K562 (cell line): ENCODE data around the gene ISG20L2. TPM values are rescaled to one million over a fixed set of nuclear protein-coding genes. Genes with fewer than 3 reads are reported as not detected.
A peak's percentile ranks its signal among the peaks of the same experiment; 100 is the strongest.

Experiments used
- DEAF1 ChIP-seq: fragments of 450-650 bp; formaldehyde crosslinking; IDR thresholded peaks from 2 replicates; pipeline ENCODE4 v1.4.0; 2020; ENCODE audit warnings: mild to moderate bottlenecking, moderate library complexity
- HNRNPLL ChIP-seq: fragments of 200-400 bp; formaldehyde crosslinking; IDR thresholded peaks from 2 replicates; pipeline ENCODE4 v1.6.1; 2017; ENCODE audit warnings: low read length, low read depth, mild to moderate bottlenecking; ENCODE audit not compliant: poor library complexity, severe bottlenecking
- ILF3 ChIP-seq: fragments of 450-650 bp; IDR thresholded peaks from 2 replicates; pipeline ENCODE4 v1.6.1; 2018; ENCODE audit warnings: antibody characterized with exemption, mild to moderate bottlenecking, moderate library complexity, borderline replicate concordance
- MYBL2 ChIP-seq, 2 experiments: fragments of 450-650 bp in 1 of 2; sonication (generic) in 1 of 2; formaldehyde crosslinking in 1 of 2; IDR thresholded peaks; 2 replicates each; pipeline versions ENCODE4 v1.6.1 to v1.8.1; 2017 to 2022; ENCODE audit warnings: borderline replicate concordance in 1 of 2, inconsistent platforms in 1 of 2, low read depth in 1 of 2, mild to moderate bottlenecking in 1 of 2, missing genetic modification reagents in 1 of 2, moderate library complexity in 1 of 2
- NR2C2 ChIP-seq, 2 experiments: fragments of 200-800 bp in 1 of 2; sonication (Bioruptor generic) in 1 of 2; sonication (generic) in 1 of 2; formaldehyde crosslinking in 1 of 2; IDR thresholded peaks; 2 replicates each; pipeline versions ENCODE4 v1.6.1 to v1.8.0; 2016 to 2022; ENCODE audit warnings: mild to moderate bottlenecking in 1 of 2, missing compliant biosample characterization in 1 of 2, missing genetic modification characterization in 1 of 2, missing genetic modification reagents in 1 of 2
- PRDM10 ChIP-seq: fragments of 450-650 bp; IDR thresholded peaks from 2 replicates; pipeline ENCODE4 v1.6.1; 2018; ENCODE audit not compliant: partially characterized antibody
- ZNF318 ChIP-seq, 2 experiments: fragments of 450-650 bp; IDR thresholded peaks; 2 replicates each; pipeline ENCODE4 v1.6.1; 2016; ENCODE audit warnings: mild to moderate bottlenecking in 2 of 2, borderline replicate concordance in 1 of 2, low read depth in 1 of 2, moderate library complexity in 1 of 2
- ZNF699 ChIP-seq: fragments of 250-450 bp; sonication (Bioruptor Pico); IDR thresholded peaks from 2 replicates; pipeline ENCODE4 v1.8.0; 2021; ENCODE audit warnings: mild to moderate bottlenecking, moderate library complexity; ENCODE audit not compliant: insufficient replicate concordance
- ZNF785 ChIP-seq: fragments of 250-450 bp; sonication (Bioruptor Pico); IDR thresholded peaks from 2 replicates; pipeline ENCODE4 v1.4.0; 2020; ENCODE audit warnings: mild to moderate bottlenecking
- polyA plus RNA-seq, 8 experiments: library from polyadenylated mRNA; depleted of rRNA in 4 of 8; stranded (reverse) in 5 of 8; unstranded in 3 of 8; fragments of >200 nt; fragmentation: Nextera tagmentation in 2 of 8; fragmentation: Illumina TruSeq in 1 of 8; extraction: Ambion mirVana in 2 of 8; extraction: Trizol in 1 of 8; gene quantifications; 2 replicates each; pipeline versions ENCODE4 v1.2.1 to v1.2.3, GENCODE V29; 2011 to 2014; ENCODE audit warnings: inconsistent platforms in 1 of 8, missing spikeins in 1 of 8
- total RNA-seq, 7 experiments: library from RNA; depleted of rRNA in 6 of 7; stranded (reverse); fragments of >200 nt in 6 of 7; fragmentation: Illumina TruSeq in 2 of 7; extraction: Trizol in 2 of 7; gene quantifications; 2 replicates each; pipeline versions ENCODE4 v1.2.1 to v1.2.3, GENCODE V29; 2011 to 2021; ENCODE audit warnings: low replicate concordance in 1 of 7

ISG20L2 gene
- total and polyA plus RNA-seq, 9 of the 15 experiments (the other 6 are each of a cell fraction or from before 2014, with no cell fraction given) = 21.3 to 130 (median 50.3) TPM

- TF ChIP-seq DEAF1 (no peak), ZNF318 (IDR thresholded peaks at IDR 0.05; ENCODE audit: borderline replicate concordance in 1 of 2, low read depth in 1 of 2) (no peak), HNRNPLL (peak; percentile 53), PRDM10 (no peak), ZNF785 (CRISPR knock-in tag) (no peak), NR2C2 (CRISPR knock-in tag; IDR thresholded peaks at IDR 0.05) (0 out of 2 replicates have a peak, but pooled peaks have one; percentile 67), NR2C2 (tag; IDR thresholded peaks at IDR 0.05) (peak; percentile 93; the same call in 1 of the 2 replicates), MYBL2 (IDR thresholded peaks at IDR 0.05; ENCODE audit: low read depth) (no peak), MYBL2 (CRISPR knock-in tag; IDR thresholded peaks at IDR 0.05; ENCODE audit: borderline replicate concordance) (no peak), ILF3 (no peak), ZNF699 (no peak)
These were observed at the start of gene ISG20L2 (continued) for GRCh38 chr1:156728599-156729462.
